HFF-Myc (cell line): ENCODE results near the gene AGAP2.
"Not testable (repeated sequence)": the region's sequence is repeated elsewhere in the genome, so short reads cannot be mapped to it uniquely, and the experiment has no call there.

Experiments used
- DNase-seq: peaks from one replicate; pipeline ENCODE4 v3.0.0-alpha.2; 2011; ENCODE audit warnings: low read depth; ENCODE audit errors: extremely low read depth
- H3K4me3 ChIP-seq: replicated peaks from 2 replicates; pipeline ENCODE4 v1.5.1; 2011; ENCODE audit warnings: low read depth, mild to moderate bottlenecking, control low read depth, low read length
- CTCF ChIP-seq: IDR thresholded peaks from 2 replicates; pipeline ENCODE4 v1.5.1; 2012; ENCODE audit warnings: mild to moderate bottlenecking, low read depth, low read length, control low read depth; ENCODE audit errors: missing control alignments

AGAP2 gene

GRCh38 chr12:57716305-57716704, 22.2 kb downstream of the AGAP2 start:
- DNase-seq: no peak
- TF ChIP-seq CTCF: no peak
- no peak overlapping the region for H3K4me3 ChIP-seq

- DNase-seq: no peak
- no peak overlapping the region for H3K4me3 ChIP-seq
- no peak for TF ChIP-seq CTCF
Measured at GRCh38 chr12:57715786-57716185, 22.8 kb downstream of the AGAP2 start.

DNA sequence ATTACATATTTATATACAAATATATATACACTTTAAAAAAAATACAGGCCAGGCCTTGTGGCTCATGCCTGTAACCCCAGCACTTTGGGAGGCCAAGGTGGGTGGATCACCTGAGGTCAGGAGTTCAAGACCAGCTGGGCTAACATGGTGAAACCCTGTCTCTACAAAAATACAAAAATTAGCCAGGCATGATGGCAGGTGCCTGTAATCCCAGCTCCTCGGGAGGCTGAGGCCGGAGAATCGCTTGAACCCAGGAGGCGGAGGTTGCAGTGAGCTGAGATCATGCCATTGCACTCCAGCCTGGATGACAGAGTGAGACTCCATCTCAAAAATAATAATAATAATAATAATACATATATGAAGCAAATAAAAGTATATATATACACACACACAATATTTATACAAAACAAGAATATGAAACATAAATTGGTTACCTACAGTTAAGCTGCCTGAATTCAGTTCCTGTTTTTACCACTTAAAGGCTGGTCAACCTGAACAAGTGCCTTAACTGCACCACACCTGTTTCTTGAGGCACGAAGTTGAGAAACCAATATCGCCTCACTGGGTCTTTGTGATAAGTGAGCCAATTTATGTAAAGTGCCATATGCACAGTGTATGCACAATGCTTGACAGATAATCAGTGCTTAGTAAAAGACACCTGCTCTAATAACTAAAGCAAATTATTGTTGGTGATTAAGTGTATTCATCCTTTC, 23.4 kb downstream of the AGAP2 start:
- DNase-seq, H3K4me3 ChIP-seq: not testable (repeated sequence)

DNA sequence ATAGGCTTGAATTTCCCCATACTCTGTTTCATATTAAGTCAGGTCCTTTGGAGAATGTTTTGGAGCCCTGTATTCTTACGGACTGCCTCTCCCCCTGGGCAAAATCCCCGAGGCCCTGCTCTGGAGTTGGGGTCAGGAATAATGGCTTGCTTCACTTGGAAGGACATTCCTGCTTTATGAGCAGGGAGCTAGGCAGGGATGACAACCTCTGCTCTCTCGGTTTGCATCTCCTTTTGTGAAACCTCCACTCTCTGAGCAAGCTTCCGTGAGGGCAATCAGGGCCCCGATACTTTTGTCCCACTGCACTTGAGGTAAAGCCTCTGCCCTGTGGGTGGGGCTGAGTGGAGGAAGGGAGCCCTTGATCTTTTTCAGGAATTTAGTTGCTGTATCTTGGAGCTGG, 25.3 kb downstream of the AGAP2 start:
- no peak for TF ChIP-seq CTCF
- DNase-seq: no peak
- H3K4me3 ChIP-seq: no peak overlapping the region

- no peak for TF ChIP-seq CTCF
- no peak for DNase-seq
- no peak overlapping the region for H3K4me3 ChIP-seq
Measured at GRCh38 chr12:57712701-57713100, 25.8 kb downstream of the AGAP2 start.

GRCh38 chr12:57708296-57708695, 30.2 kb downstream of the AGAP2 start:
- DNase-seq: no peak
- H3K4me3 ChIP-seq: no peak overlapping the region
- no peak for TF ChIP-seq CTCF

- no peak overlapping the region for H3K4me3 ChIP-seq
- DNase-seq: no peak
- no peak for TF ChIP-seq CTCF
Measured at GRCh38 chr12:57707250-57707649, 31.3 kb downstream of the AGAP2 start.
